Measurements from ENCODE around the gene UBE2R2. TPM values are rescaled to one million over a fixed set of nuclear protein-coding genes. Genes with fewer than 3 reads are reported as not detected.
"Not testable (repeated sequence)": the region's sequence is repeated elsewhere in the genome, so short reads cannot be mapped to it uniquely, and the experiment has no call there.

The UBE2R2 gene
- total RNA-seq, 1 donor from 2014 or later, result 41.9 TPM

- H3K27me3 Mint-ChIP-seq, result no peaks in the 10 kb centered on the region
- H3K4me3 Mint-ChIP-seq, result no peak overlapping the region
- peaks cover 3% of the 10 kb centered on the region for H3K4me1 Mint-ChIP-seq
- H3K36me3 Mint-ChIP-seq (ENCODE audit: low read depth), result peaks cover 36% of the 10 kb centered on the region
- H3K9me3 Mint-ChIP-seq, result no peaks in the 10 kb centered on the region
- no peak for DNase-seq
- intact Hi-C loops (cut with micrococcal nuclease), result no loop called here
- no peak overlapping the region for H3K27ac Mint-ChIP-seq
Measured at GRCh38 chr9:33959725-33960124, 142.8 kb downstream of the UBE2R2 start.

GRCh38 chr9:33962468-33962867, 145.5 kb downstream of the UBE2R2 start:
- H3K27me3 Mint-ChIP-seq, result not testable (repeated sequence)
- H3K36me3 Mint-ChIP-seq (ENCODE audit: low read depth), result peaks cover 28% of the 10 kb centered on the region

GRCh38 chr9:33964086-33964768, 147.3 kb downstream of the UBE2R2 start:
- DNase-seq, result no peak
- intact Hi-C loops (cut with micrococcal nuclease), result no loop called here
- no peaks in the 10 kb centered on the region for H3K9me3 Mint-ChIP-seq
- H3K4me1 Mint-ChIP-seq, result peaks cover 3% of the 10 kb centered on the region
- H3K36me3 Mint-ChIP-seq (ENCODE audit: low read depth), result peaks cover 33% of the 10 kb centered on the region
- H3K27me3 Mint-ChIP-seq, result no peaks in the 10 kb centered on the region
- no peak overlapping the region for H3K4me3 Mint-ChIP-seq
- no peak overlapping the region for H3K27ac Mint-ChIP-seq

More at GRCh38 chr9:33962468-33962867, 145.5 kb downstream of the UBE2R2 start:
- H3K27ac Mint-ChIP-seq; DNase-seq; intact Hi-C loops (cut with micrococcal nuclease); H3K4me1 Mint-ChIP-seq; H3K9me3 Mint-ChIP-seq; H3K4me3 Mint-ChIP-seq: not testable (repeated sequence)

Other genes with a start within 250 kb of the UBE2R2 start
- gene PRSS3, start 21.6 kb upstream of the UBE2R2 start, total RNA-seq, result not detected in 2 replicates
- gene UBAP2, start 231.7 kb downstream of the UBE2R2 start, total RNA-seq, result 51.8 and 55.6 TPM in 2 replicates